GM23338 (cell line): ENCODE data around the gene IL18BP. TPM values are rescaled to one million over a fixed set of nuclear protein-coding genes. Genes with fewer than 3 reads are reported as not detected.

Experiments
- ATAC-seq: fragments of 200-7000 bp; cut with Tn5 transposase; 3 replicates; pipeline ENCODE4 v1.9.1; 2020
- DNase-seq: peaks from one replicate; pipeline ENCODE4 v3.0.0-alpha.2; 2015; ENCODE audit warnings: low spot score
- H2AFZ ChIP-seq: fragments of 200-600 bp; sonication (generic); 2 replicates; pipeline ENCODE4 v1.8.0; 2016; ENCODE audit warnings: antibody characterized with exemption, mild to moderate bottlenecking, moderate library complexity
- H3F3A ChIP-seq: fragments of 200-600 bp; sonication (generic); replicated peaks from 2 replicates; pipeline ENCODE4 v1.8.0; 2017; ENCODE audit warnings: antibody characterized with exemption, mixed run types, low read depth
- H3K27ac ChIP-seq: fragments of 200-600 bp; sonication (generic); 2 replicates; pipeline ENCODE4 v1.6.1; 2016; ENCODE audit warnings: low read depth
- H3K27me3 ChIP-seq: fragments of 200-600 bp; sonication (generic); 2 replicates; pipeline ENCODE4 v1.8.0; 2016; ENCODE audit warnings: mild to moderate bottlenecking, mixed run types, moderate library complexity; ENCODE audit not compliant: insufficient read depth
- H3K36me3 ChIP-seq: fragments of 200-600 bp; sonication (generic); 2 replicates; pipeline ENCODE4 v1.8.0; 2016; ENCODE audit warnings: mild to moderate bottlenecking; ENCODE audit not compliant: insufficient read depth
- H3K4me1 ChIP-seq: fragments of 200-600 bp; sonication (generic); 2 replicates; pipeline ENCODE4 v1.8.0; 2016; ENCODE audit warnings: mild to moderate bottlenecking, moderate library complexity; ENCODE audit not compliant: insufficient read depth
- H3K4me2 ChIP-seq: fragments of 200-600 bp; sonication (generic); 2 replicates; pipeline ENCODE4 v1.7.1; 2017; ENCODE audit warnings: mixed run types
- H3K4me3 ChIP-seq: fragments of 200-600 bp; sonication (generic); 2 replicates; pipeline ENCODE4 v1.6.1; 2016; ENCODE audit warnings: mixed run types
- H3K79me2 ChIP-seq: fragments of 200-600 bp; sonication (generic); replicated peaks from 2 replicates; pipeline ENCODE4 v1.8.0; 2017; ENCODE audit warnings: mild to moderate bottlenecking; ENCODE audit not compliant: insufficient read depth
- H3K9me2 ChIP-seq: fragments of 200-600 bp; sonication (generic); 2 replicates; pipeline ENCODE4 v1.8.0; 2017; ENCODE audit not compliant: insufficient read depth
- H4K20me1 ChIP-seq: fragments of 200-600 bp; sonication (generic); replicated peaks from 2 replicates; pipeline ENCODE4 v1.8.0; 2017; ENCODE audit warnings: mild to moderate bottlenecking; ENCODE audit not compliant: insufficient read depth
- H3K27ac Mint-ChIP-seq: 2 replicates; pipeline ENCODE4 v1.8.0; 2020; ENCODE audit warnings: inconsistent platforms, mild to moderate bottlenecking, moderate library complexity, mixed read lengths
- H3K27me3 Mint-ChIP-seq: 3 replicates; pipeline ENCODE4 v1.8.0; 2022; ENCODE audit warnings: low read depth, mild to moderate bottlenecking, moderate library complexity, mixed read lengths, inconsistent platforms; ENCODE audit not compliant: insufficient read depth, poor library complexity
- H3K36me3 Mint-ChIP-seq: 3 replicates; pipeline ENCODE4 v1.8.0; 2021; ENCODE audit warnings: low read depth, mild to moderate bottlenecking, inconsistent platforms, moderate library complexity, mixed read lengths
- H3K4me1 Mint-ChIP-seq: 3 replicates; pipeline ENCODE4 v1.8.0; 2020; ENCODE audit warnings: mild to moderate bottlenecking, inconsistent platforms, mixed read lengths
- H3K4me3 Mint-ChIP-seq: 3 replicates; pipeline ENCODE4 v1.8.0; 2021; ENCODE audit warnings: moderate library complexity, mild to moderate bottlenecking, inconsistent platforms, mixed read lengths
- H3K9me3 Mint-ChIP-seq: 3 replicates; pipeline ENCODE4 v1.8.0; 2020; ENCODE audit warnings: moderate library complexity, mild to moderate bottlenecking, inconsistent platforms, mixed read lengths
- EZH2 ChIP-seq: fragments of 200-600 bp; sonication (generic); IDR thresholded peaks from one replicate; pipeline ENCODE4 v1.8.0; 2017; ENCODE audit warnings: antibody characterized with exemption, mild to moderate bottlenecking, low read depth; ENCODE audit not compliant: unreplicated experiment
- EZH2phosphoT487 ChIP-seq: fragments of 200-600 bp; sonication (generic); IDR thresholded peaks from one replicate; pipeline ENCODE4 v1.8.1; 2018; ENCODE audit warnings: antibody characterized with exemption; ENCODE audit not compliant: unreplicated experiment
- NANOG ChIP-seq: IDR thresholded peaks from 2 replicates; pipeline ENCODE4 v1.6.1; 2016; ENCODE audit warnings: antibody characterized with exemption, borderline replicate concordance
- POLR2AphosphoS5 ChIP-seq: IDR thresholded peaks from 2 replicates; pipeline ENCODE4 v1.6.1; 2016; ENCODE audit warnings: antibody characterized with exemption, low read depth
- ZNF114 ChIP-seq: fragments of 250-450 bp; sonication (Bioruptor Pico); IDR thresholded peaks from 2 replicates; pipeline ENCODE4 v1.5.0; 2020; ENCODE audit warnings: mild to moderate bottlenecking, moderate library complexity
- ZNF462 ChIP-seq: fragments of 250-450 bp; sonication (Bioruptor Pico); IDR thresholded peaks from 2 replicates; pipeline ENCODE4 v1.5.0; 2020; ENCODE audit warnings: mild to moderate bottlenecking, moderate library complexity
- polyA plus RNA-seq: library from polyadenylated mRNA; unstranded; fragments of >200 nt; fragmentation: Nextera tagmentation; extraction: Ambion mirVana; gene quantifications from 2 replicates; pipeline ENCODE4 v1.2.1, GENCODE V29; 2016
- total RNA-seq: library from RNA; depleted of rRNA; stranded (reverse); fragments of >200 nt; shearing (Covaris generic); gene quantifications from 2 replicates; pipeline ENCODE4 v1.2.3, GENCODE V29; 2014
- TF ChIP-seq, protein P1 (sequence below): IDR thresholded peaks from one replicate; pipeline ENCODE4 v1.6.1; 2018; ENCODE audit warnings: antibody characterized with exemption; ENCODE audit not compliant: unreplicated experiment
- TF ChIP-seq, protein P2 (sequence below), 2 experiments: fragments of 200-600 bp in 1 of 2; sonication (generic) in 1 of 2; conservative IDR thresholded peaks; 2 replicates each; pipeline versions ENCODE4 v1.5.1 to v1.6.1; 2016 to 2017; ENCODE audit warnings: antibody characterized with exemption in 2 of 2, low read depth in 2 of 2, mild to moderate bottlenecking in 2 of 2, moderate library complexity in 1 of 2

Gene IL18BP
- total and polyA plus RNA-seq, 2 experiments from 2014 or later = 3.8 to 11.2 TPM

DNA sequence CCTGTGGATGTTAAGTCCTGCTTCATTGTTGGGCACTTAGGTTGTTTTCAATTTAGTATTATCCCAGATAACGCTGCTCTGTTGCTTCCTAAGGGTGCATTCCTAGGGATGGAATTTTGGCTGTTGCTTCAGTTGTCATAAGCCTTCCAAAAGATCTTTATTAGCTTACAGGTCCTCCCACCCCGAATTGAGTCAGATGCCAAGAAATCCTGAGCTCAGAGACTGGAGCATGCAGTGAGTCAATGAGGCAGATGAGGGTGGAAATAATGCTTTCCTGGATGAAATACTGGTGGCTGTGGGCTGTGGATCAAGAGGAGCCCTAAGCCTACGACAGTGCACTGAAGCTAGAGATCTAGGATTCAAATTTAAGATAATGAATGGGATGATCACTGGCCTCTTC lies 10.7 kb upstream of the IL18BP start (continued):
- TF ChIP-seq ZNF462 (CRISPR knock-in tag) = no peak
- TF ChIP-seq, protein P1, sequence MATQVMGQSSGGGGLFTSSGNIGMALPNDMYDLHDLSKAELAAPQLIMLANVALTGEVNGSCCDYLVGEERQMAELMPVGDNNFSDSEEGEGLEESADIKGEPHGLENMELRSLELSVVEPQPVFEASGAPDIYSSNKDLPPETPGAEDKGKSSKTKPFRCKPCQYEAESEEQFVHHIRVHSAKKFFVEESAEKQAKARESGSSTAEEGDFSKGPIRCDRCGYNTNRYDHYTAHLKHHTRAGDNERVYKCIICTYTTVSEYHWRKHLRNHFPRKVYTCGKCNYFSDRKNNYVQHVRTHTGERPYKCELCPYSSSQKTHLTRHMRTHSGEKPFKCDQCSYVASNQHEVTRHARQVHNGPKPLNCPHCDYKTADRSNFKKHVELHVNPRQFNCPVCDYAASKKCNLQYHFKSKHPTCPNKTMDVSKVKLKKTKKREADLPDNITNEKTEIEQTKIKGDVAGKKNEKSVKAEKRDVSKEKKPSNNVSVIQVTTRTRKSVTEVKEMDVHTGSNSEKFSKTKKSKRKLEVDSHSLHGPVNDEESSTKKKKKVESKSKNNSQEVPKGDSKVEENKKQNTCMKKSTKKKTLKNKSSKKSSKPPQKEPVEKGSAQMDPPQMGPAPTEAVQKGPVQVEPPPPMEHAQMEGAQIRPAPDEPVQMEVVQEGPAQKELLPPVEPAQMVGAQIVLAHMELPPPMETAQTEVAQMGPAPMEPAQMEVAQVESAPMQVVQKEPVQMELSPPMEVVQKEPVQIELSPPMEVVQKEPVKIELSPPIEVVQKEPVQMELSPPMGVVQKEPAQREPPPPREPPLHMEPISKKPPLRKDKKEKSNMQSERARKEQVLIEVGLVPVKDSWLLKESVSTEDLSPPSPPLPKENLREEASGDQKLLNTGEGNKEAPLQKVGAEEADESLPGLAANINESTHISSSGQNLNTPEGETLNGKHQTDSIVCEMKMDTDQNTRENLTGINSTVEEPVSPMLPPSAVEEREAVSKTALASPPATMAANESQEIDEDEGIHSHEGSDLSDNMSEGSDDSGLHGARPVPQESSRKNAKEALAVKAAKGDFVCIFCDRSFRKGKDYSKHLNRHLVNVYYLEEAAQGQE = no peak

GRCh38 chr11:71990701-71991100 lies 8.0 kb upstream of the IL18BP start:
- no peak overlapping the region for H3K4me2 ChIP-seq
- peaks cover 9% of the 10 kb centered on the region for H3K36me3 ChIP-seq
- ATAC-seq (no peak), DNase-seq (no peak)
- Mint-ChIP-seq H3K36me3 (peaks cover 7% of the 10 kb centered on the region; the same call in 2 of the 3 replicates), H3K4me1 (no peaks in the 10 kb centered on the region), H3K9me3 (no peaks in the 10 kb centered on the region), H3K27ac (no peak overlapping the region), H3K4me3 (no peak overlapping the region), H3K27me3 (no peaks in the 10 kb centered on the region)
- no peak overlapping the region for H3K4me3 ChIP-seq
- no peaks in the 10 kb centered on the region for H3F3A ChIP-seq
- no peaks in the 10 kb centered on the region for H3K79me2 ChIP-seq
- H3K4me1 ChIP-seq = no peaks in the 10 kb centered on the region
- no peaks in the 10 kb centered on the region for H3K27me3 ChIP-seq
- H3K9me2 ChIP-seq = no peaks in the 10 kb centered on the region
- H4K20me1 ChIP-seq = peaks cover 12% of the 10 kb centered on the region
- no peak overlapping the region for H3K27ac ChIP-seq
- H2AFZ ChIP-seq = no peak overlapping the region
- TF ChIP-seq, protein P2, sequence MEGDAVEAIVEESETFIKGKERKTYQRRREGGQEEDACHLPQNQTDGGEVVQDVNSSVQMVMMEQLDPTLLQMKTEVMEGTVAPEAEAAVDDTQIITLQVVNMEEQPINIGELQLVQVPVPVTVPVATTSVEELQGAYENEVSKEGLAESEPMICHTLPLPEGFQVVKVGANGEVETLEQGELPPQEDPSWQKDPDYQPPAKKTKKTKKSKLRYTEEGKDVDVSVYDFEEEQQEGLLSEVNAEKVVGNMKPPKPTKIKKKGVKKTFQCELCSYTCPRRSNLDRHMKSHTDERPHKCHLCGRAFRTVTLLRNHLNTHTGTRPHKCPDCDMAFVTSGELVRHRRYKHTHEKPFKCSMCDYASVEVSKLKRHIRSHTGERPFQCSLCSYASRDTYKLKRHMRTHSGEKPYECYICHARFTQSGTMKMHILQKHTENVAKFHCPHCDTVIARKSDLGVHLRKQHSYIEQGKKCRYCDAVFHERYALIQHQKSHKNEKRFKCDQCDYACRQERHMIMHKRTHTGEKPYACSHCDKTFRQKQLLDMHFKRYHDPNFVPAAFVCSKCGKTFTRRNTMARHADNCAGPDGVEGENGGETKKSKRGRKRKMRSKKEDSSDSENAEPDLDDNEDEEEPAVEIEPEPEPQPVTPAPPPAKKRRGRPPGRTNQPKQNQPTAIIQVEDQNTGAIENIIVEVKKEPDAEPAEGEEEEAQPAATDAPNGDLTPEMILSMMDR (conservative IDR thresholded peaks at IDR 0.05; ENCODE audit: low read depth in 2 of 2) = no peak
- TF ChIP-seq EZH2 = no peak
- TF ChIP-seq NANOG = no peak
- no peak for TF ChIP-seq POLR2AphosphoS5
- no peak for TF ChIP-seq ZNF114 (CRISPR knock-in tag)
- TF ChIP-seq EZH2phosphoT487 = no peak
